ENCODE data around the gene CCN5.
"Not testable (repeated sequence)": the region's sequence is repeated elsewhere in the genome, so short reads cannot be mapped to it uniquely, and the experiment has no call there.

CCN5 gene, protein sequence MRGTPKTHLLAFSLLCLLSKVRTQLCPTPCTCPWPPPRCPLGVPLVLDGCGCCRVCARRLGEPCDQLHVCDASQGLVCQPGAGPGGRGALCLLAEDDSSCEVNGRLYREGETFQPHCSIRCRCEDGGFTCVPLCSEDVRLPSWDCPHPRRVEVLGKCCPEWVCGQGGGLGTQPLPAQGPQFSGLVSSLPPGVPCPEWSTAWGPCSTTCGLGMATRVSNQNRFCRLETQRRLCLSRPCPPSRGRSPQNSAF
- long read RNA-seq, donor 1, result 0 reads
- long read RNA-seq, donor 2, result 0 reads
- long read RNA-seq, donor 3, result 0 reads
- long read RNA-seq, donor 4, result 0 reads
- long read RNA-seq, donor 5, result 0 reads
- long read RNA-seq, donor 6, result 0 reads
- long read RNA-seq, donor 7, result 0 reads
- long read RNA-seq, donor 8, result 0 reads

DNA sequence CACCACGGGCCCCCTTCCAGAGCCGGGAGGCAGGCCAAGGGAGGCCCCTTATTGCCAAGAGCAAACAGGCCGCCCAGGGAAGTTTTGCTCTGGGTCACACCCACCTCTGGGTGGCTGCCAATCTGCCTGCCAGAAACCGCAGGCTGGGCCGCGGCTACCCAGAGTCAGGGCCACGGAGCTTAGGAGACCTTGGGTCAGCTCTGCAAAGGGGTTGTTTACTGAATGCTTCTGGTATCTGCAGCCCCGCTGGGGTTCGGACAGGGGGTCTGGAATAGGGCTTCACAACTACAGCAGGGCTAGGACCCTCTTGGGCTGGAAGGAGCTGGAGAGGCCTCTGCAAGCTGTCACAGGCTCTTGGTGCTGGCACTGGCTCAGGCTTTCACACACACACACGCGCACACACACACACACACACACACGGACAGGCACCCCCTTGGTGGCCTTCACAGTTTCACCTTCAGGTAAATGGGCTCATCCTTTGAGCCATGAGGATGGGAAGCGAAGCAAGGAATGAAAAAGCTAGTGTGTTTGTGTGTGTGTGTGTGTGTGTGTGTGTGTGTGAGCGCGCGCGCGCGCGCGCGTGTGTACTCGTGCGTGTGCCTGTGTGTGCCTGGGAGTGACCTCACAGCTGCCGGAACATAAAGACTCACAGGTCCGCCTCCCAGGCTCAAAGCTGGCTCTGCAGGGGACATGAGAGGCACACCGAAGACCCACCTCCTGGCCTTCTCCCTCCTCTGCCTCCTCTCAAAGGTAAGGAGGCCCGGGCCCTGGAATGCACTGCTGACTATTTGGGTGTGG, at the start of gene CCN5:
TSS of gene CCN5 (plus strand) at position 669 of the 798 bp plus-strand sequence. CDS start at position 691, 22 bp downstream.
- DNase-seq, result no peak

DNA sequence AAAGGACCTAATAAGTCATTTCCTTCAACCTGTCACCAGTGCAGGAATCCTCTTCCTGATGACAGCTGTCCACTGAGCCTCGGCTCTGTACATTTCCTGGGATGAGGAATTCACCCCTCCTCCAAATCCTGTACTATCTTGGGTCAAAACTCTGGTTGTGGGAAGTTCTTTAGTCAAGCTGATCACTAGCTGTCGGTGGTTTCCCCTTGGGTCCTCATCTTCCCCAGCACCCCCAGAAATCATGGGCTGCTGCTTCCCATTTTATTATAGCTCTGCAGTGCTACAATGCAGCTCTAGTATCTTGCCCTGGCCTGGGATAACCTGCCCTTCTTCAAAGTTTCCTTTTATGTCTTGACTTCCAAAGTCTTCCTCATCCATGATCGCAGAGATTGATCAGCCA, 49.1 kb upstream of the CCN5 start:
- no peak for DNase-seq

DNA sequence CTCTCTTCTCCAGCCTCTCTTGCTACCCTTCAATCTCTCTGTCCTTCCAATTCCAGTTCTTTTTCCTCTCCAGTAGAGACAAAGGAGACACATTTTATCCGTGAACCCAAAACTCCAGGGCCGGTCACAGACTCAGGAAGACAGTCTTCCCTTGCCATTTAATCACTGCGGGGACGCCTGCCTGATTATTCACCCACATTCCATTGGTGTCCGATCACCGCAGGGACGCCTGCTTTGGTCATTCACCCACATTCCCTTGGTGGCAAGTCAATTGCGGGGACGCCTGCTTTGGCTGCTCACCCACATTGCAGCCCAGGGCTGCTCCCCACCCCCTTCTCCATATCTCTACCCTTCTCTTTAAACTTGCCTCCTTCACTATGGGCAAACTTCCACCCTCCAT, 44.3 kb upstream of the CCN5 start:
- DNase-seq, result not testable (repeated sequence)

DNA sequence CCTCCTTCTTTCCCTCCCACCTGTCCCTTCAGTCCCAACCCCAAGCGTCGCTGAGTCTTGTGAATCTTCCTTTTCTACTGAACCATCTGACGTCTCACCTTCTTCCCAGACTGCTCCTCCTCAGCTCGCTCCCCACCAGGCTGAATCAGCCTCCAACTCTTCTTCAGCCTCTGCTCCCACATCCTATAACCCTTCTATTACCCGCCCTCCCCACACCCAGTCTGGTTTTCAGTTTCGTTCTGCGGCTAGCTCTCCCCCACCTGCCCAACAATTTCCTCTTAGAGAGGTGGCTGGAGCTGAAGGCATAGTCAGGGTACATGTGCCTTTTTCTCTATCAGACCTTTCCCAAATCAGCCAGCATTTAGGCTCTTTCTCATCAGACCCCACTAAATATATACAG, 43.6 kb upstream of the CCN5 start:
- not testable (repeated sequence) for DNase-seq

DNA sequence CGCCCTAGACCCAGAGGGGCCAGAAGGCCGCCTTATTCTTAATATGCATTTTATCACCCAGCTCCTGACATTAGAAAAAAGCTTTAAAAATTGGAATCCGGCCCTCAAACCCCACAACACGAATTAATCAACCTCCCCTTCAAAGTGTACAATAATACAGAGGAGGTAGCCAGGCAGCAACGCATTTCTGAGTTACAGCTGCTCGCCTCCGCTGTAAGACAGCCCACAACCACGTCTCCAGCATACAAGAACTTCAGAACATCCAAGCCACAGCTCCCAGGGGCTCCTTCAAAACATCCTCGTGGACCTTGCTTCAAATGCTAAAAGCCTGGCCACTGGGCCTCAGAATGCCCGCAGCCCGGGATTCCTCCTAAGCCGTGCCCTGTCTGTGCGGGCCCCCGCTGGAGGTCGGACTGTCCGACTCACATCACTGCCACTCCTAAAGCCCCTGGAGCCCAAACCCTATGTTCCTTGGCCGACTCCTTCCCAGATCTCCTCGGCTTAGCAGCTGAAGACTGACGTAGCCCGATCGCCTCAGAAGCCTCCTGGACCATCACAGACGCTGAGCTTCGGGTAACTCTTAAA, 42.8 kb upstream of the CCN5 start:
- DNase-seq, result not testable (repeated sequence)

DNA sequence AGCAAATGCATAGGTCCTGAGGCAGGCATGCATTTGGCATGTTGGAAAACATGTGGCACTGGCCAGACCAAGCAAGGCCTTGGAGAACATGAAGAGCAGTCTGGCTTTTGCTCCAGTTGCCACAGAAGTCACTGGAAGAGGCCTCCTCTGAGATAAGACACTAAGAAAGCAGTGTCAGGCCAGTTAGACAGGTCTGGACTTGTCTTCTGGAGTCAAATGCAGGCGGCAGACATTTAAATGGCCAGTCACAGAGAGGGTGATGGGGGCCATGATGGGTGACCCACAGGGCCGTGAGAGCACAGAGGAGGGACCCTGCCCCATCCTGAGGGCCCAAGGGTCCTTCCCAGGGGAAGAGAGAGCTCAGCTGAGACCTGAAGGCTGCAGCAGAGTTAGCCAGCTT, 36.9 kb upstream of the CCN5 start:
- DNase-seq, result no peak

DNA sequence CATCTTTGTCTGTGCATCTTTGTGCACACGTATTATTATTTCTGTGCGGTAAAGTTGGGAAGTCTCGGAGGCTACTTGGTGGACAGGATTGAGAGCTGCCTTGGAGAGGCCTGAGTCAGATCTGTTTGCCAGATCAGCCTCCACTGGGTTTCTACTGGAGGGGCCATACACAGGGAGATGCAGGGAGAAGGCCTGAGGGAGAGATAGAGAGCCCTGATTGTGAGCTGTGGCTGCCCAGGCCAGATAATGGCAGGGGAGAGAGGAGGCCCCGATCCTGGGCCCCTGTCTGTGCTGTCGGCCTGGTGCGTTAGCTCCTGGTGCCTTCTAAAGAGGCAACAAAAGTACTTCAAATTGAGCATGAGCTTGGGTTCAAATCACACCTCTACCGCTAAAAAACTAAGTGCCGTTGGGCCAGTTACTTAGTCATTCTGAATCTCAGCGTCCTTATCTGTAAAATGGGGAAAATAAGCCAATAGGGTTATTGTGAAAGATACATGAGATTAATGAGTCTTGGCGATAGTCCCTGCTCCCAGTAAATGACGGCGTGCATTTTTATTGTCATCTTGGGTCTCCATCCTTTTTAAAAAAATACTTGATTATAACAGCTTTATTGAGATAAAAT, 36.1 kb upstream of the CCN5 start:
- DNase-seq, result no peak

DNA sequence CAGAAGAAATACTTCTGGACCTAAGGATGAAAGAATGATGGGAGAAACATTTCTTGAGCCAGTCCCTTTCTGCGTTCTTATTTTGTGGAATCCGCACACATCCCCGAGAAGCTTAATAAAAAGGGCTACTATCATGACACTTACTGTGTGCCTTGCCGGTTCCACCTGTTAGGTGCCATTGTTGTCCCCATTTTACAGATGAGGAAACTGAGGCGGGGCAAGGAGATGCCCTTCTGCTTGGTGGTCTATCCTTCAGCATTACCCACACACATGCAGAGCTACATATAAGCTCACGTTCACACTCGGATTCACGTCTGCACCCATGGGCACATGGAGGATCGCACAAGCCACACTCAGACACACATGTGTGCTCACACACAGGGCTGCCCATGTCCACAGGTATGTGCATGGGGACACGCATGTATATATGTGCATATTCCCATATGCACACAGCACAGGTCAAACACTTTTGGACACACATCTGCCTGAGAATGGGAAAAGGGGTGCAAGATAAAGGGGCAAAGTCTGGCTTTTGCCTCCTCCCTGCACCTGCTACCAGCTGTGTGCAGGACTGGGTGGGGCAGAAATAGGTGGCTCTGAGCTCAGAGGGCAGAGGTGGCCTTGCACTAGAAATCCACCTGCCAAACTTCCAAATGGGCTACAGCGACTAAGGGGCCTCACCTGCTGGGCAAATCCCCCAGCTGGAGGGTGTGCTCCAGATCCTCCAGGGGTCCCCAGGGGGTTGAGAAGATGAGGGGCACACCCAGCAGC, 33.2 kb upstream of the CCN5 start:
- DNase-seq, result no peak

DNA sequence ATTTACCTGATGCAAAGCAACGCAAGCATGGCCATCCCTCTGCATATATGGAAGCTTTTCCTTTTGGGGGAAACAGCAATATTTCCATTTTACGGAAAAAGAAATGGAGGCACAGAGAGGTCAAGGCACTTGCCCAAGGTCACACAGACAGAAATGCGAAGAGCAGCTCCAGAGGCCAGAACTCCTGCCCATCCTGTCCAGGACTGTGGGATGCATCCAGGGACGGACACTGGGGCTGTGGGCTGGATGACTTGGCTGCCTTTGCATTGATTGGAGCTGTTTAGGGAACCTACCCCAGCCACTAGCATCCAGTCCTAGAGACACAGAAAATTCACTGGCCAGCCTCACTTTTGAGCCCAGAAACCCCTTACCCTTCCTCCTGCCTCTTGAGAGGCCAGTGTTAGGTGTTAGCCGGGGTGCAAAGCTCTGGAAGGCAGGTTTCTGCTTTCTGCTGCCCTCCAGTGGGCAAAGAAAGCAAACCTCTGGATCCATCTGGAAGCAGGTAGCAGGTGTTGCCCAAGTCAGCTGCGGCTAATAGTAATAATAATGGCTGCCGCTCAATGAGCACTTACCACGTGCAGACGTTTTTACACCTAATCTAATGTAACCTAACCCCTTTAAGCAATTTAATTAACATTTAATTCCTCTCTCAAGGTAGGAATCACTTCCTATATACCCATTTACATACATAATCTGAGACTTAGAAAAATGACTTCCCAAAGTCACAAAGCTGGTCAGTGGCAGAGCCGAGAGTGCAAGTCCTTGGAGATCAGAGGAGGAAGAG, 31.7 kb upstream of the CCN5 start:
- DNase-seq, result no peak

DNA sequence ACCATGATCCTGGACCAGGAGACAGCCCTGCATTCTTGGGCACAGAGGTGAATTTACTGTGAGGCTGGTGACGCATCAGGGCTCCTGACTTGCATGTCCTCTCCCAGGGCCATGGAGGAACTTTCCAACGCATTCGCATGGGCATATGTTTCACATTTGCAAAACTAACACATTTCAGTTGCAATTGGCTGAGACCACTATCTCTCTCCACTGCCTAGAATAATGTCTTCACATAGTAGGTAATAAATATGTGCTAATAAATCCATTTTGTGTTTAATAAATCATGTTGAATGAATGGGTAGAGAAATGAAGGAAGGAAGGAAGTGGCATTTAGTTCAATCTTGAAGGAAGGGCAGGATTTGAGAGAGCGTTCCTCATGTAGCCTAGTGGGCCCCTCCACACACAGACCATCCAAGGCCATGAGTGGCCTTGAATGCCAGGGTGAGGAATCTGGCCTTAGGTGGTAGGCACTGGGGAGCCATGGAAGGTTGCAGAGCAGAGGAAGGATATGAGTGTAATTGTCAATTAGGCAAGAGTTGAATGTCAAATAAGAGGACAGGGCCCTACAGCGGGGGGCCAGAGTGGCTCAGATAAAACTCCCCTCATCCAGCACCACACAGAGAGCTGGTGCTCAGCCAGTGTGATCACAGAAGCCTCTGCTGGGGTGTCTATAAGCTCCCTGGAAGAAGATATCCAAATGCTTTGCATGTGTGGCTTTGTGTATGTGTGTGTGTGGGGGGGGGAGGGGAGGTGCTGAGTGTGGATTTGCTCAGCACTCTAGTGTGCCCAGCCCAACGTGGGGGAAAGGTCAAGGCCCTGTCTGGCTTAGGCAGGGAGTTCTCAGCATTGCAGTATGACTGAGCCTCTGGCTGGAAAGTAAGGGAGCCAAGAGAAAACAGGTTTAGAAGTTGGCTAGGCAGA, 30.9 kb upstream of the CCN5 start:
- DNase-seq, result no peak

DNA sequence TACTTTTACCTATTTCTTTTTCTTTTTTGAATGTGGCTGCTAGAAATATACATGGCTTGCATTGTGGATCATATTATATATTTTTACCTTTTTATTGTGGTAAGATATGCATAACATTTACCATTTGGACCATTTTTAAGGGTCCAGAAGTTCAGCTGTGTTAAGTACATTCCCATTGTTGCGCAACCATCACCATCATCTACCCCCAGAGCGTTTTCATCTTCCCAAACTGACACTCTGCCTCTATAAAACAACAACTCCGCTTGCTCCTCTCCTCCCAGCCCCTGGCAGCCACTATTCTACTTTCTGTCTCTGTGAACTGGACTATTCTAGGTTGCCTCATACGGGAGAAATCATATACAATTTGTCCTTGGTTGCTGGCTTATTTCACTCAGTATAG, 28.2 kb upstream of the CCN5 start:
- no peak for DNase-seq

DNA sequence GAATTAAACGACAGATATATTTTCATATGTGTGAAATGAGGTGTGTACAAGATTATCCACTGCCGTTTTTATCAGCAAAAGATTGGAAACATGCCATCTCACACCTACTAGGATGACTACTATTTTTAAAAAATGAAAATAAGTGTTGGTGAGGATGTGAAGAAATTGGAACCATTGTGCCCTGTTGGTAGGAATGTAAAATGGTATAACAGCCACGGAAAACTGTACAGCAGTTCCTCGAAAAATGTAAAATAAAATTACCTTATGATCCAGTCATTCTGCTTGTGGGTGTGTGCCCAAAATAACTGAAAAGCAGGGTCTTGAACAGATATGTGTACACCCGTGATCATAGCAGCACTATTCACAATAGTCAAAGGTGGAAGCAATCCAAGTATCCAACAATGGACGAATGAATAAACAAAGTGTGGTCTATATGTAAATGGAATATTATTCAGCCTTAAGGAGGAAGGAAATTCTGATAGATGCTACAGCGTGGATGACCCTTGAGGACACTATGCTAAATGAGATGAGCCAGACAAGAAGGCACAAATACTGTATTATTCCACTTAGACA, 27.0 kb upstream of the CCN5 start:
- no peak for DNase-seq

DNA sequence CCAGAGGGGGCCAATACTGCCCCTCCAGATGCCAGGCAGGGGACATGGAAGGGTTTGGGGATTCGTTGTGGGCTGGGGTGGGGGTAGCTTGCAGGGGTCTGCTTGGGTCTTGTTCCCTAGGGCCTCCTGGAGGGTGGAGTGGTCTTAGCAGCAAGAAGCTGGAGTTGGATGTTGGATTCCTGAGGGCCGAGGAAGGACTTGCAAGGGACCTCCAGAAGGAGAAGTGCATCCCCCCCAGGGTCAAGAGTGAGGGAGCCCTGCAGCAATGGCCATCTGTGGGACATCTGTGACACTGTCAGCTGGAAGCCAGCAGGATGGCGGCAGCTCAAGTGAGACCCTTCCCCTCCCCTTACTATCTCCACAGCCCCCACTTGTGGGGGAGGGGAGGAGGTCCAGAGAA, 25.4 kb upstream of the CCN5 start:
- no peak for DNase-seq

DNA sequence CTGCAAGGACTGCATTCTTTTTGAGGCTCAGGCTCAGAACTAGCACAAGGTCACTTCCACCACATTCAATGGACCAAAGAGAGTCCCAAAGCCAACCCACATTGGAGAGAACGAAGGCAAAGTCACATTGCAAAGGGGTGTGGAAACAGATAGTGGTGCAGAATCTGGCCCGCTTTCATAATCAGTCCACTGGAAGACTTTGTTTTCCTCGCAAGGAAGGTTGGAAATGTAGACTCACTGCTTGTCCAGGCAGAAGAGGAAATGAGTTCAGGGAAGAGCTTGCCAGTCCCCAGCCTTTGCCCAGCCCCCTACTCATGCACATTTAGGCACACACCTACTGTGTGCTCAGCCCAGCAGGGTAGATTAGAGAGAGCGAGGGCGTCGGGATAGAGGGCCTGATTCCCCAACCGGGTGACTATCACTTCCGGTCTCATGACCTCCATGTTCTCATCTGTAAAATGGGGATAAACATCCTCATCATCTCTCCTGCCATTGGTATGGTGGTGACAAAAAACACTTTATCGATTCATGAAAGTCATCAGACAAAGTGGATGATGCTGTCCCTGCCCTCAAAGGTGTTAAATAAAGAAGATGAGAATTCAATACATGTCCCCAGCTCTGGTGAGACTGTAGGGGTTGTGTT, 24.3 kb upstream of the CCN5 start:
- no peak for DNase-seq

DNA sequence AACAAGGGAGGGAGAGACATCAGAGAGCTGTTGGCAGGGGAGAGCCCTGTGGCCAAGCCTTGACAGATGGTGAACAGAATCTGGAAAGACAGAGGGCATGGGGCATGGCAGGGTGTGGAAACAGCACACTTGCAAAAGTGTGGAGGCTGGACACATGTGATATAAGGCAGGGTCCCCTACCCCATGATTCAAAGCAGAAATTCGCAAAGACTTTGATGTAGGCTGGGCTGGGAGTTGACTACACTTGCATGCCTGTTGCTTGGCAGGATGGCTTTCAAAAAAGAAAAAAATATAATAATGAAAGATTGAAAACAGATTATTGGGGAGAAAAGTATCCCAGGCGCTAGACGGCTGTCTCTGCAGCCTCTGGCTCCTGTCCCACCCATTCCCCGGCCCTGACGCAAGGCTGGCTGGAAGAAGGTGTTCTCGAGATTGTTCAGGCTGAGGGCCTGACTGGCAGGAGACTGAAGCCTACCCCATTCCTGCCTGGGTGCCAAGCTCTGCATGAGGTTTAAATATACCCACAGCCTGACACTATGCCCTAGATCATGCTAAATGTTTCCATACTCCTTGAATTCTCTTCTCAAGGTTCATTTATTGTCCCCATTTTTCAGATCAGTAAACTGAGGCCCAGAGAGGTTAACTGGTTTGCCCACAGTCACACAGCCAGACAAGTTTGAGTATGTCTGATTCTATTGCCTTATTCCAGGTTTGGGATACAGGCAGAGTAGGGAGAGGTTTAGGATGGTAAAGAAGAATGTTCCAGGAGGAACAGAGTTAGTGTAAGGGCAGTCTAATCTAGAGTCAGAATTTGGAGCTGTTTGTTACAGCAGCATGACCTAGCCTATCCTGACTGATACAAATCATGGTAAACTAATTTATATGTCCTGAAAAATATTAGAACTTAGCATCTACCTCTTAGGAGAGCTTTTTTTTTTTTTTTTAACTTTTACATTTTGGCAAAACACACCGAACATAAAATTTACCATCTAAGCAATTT, 23.4 kb upstream of the CCN5 start:
- DNase-seq, result no peak

DNA sequence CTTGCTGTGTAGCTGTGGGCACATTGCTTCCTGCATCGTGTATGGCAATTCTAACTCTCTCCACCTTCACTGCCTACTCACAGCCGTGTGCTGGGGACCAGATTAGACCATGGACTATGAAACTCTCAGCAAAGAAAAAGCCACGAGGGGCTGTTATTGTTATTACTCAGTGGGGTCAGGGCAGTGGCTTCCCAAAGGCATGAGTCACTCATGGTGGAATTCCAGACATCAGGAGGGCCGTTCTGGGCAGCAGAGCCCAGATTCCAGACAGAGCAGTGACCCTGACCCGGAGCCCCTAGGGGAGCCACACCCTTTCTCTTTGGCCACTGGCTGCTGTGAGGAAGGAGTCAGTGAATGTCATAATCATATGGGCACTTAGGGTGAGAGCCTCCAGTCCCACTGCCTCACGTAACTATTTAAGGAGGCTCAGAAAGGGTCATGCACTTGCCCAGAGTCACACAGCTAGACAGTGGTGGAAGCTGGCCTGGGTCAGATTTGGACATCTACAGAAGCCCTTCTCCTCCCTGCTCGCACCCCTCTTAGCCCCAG, 22.2 kb upstream of the CCN5 start:
- no peak for DNase-seq

DNA sequence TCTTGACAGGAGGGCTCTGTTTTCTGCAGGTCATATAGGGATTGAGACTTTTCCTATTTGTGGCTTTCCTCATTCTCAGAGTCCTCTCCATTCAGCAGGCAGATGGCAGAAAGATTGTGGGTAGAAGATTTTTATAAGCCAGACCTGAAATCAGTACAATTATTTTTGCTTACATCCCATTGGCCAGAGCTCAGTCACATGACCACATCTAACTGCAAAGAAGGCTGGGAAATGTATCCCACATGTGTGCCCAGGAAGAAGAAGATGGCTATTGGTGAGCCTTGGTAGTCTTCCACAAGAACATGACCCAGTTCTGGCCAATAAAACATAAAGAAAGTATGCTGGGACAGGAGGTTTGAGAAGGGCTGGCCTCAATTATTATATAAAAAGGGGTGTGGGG, 21.5 kb upstream of the CCN5 start:
- no peak for DNase-seq

DNA sequence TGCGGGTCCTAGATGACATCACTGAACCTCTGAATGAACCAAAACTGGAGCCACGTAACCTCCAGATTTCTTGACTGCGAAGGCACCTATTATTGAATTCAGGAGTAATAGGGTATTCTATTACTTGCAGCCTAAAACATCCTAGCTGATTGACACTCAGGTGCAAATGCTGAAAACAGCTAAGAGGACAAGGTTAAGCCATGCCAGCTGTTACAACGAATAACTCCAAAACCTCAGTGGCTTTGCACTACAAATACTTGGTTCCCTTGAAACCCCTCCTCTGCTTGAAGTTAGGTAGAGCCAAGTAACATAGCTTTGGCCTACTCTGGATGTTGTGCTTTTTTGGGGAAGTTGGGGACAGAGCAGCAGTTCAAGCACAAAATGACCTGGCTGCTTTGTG, 21.0 kb upstream of the CCN5 start:
- DNase-seq, result no peak
